CD4-positive, alpha-beta T cell treated with Interferon alpha-2 for 1 hour (primary cell): Measurements from ENCODE around the gene THSD4.
A peak's percentile ranks its signal among the peaks of the same experiment; 100 is the strongest.

Experiments
- DNase-seq, 2 donors: peaks; one replicate each; pipeline ENCODE4 v3.0.0-alpha.2; 2020 to 2022

Gene THSD4

GRCh38 chr15:71273731-71274447 is 158.6 kb downstream of the THSD4 start:
- DNase-seq, result no peak

DNA sequence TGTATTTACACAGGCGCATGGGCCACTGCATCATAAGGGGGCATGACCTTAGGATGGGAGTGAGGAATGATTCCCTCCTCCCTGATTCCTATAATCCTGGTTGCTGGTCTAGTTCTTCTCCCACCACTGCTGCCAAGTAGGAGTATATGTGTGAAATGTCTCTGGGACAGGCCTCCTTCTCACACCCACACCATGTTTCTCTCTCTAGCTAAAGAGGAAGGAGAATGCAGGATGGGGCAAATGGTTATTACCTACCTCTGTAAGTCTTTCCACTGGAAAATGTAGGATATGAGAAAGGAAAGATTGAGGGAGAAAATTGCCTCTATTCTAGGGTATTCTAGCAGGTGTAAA is 159.2 kb downstream of the THSD4 start:
- DNase-seq, result no peak

DNA sequence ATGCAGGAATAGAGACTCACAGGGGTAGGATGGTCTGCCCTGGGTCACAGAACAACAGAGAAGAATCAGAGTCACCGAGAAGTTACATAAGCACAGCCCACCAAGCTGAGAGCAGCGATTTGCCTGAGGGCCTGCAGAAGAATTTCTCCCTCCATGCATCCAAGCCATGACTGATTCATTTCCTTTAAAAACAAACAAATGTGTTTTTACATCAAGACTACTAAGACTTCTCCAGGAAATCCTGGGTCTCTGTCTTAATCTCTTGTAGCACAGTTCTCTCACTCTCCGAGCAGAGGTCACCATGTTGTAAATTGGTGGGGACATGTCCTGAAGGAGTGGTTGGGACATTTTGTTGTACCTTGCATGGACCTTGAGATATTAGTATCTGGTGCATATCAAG is 159.8 kb downstream of the THSD4 start:
- DNase-seq, result no peak

GRCh38 chr15:71275566-71276335 is 160.5 kb downstream of the THSD4 start:
- DNase-seq, result no peak

DNA sequence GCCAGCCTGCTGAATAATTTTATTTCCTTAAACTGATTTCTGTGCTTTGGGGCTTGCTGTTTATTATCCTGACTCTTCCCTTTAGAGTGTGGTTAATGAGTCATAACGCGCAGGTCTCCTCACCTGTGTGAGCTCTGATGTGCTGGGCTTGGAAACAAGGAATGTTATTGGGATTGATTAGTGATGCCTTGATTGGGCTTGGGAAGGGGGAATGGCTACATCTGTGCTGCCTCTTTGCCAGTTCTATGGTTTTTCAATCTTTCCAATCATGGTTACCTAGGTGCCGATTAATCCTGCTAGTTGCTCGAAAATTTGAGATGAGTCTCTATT is 161.0 kb downstream of the THSD4 start:
- no peak for DNase-seq

DNA sequence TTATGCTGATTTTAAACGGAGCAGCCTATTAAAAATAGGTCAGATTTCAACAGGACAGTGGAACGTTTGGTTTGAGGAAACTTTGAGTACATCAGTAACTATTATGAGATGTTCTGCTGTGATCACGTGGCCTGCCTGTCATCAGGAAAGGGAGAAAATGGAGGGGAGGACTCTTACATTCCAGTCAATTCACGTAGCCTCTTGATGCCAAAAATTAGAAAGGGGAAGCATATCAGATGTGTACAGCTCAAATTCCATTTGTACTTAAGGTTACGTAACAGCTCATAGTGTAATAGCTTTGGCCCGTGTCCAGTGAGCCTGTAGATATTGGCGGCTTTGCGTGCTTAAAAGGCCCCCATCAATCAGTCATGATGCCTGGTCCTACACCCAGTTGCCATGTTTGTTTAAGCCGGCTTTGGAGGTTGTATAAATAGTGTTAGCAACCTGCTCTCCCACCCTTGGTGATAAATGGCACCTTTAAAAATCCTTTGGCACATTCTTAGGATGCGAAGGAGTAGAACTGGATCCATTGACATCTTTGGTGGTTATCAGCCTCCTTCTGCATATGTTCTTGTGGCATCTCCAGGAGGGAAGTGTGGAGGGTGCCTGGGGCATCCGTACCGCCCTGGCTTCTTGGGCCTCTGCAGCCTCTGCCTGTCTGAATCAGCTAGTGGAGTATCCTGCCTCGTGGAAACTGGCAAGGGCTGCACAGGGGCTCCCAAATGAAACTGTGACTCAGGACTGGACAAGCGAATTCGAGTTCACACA is 163.9 kb downstream of the THSD4 start:
- DNase-seq, result no peak

GRCh38 chr15:71279757-71280141 is 164.5 kb downstream of the THSD4 start:
- no peak for DNase-seq

DNA sequence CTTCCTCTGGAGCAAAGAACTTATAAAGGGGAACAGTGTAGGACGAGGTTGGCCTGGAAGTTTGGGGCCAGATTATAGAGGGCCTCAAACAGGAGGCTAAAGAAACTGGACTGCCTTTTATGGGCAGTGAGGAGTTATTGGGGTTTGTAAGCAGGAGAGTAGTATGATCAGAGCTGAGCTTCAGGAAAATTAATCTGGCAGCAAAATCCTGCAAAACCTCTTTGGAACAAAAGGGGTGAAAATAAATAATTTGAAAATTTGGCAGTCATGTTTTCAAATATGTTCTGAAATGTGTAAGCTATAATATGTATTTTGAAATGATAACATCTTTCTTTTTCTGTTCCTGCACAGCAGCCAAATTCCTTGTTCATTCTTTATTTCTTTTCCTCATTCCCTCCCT is 164.9 kb downstream of the THSD4 start:
- no peak for DNase-seq

DNA sequence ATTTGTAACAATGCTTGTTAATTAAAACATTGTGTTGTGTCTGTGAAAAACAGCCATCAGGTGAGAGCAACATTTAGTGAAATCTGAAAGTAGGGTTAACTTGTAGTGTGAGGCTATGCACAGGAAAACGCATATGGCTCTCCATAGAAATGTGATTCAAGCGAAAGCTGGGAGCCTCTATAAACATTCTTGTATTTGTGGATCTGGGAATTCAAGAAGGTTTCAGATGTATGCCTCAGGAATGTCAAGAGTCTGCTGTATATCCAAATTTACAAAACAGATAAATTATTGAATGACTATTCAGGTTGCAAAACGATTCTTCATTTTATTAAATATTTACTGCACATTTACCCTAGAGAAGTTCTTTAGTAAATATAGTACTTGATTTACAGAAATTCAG is 166.0 kb downstream of the THSD4 start:
- no peak for DNase-seq

DNA sequence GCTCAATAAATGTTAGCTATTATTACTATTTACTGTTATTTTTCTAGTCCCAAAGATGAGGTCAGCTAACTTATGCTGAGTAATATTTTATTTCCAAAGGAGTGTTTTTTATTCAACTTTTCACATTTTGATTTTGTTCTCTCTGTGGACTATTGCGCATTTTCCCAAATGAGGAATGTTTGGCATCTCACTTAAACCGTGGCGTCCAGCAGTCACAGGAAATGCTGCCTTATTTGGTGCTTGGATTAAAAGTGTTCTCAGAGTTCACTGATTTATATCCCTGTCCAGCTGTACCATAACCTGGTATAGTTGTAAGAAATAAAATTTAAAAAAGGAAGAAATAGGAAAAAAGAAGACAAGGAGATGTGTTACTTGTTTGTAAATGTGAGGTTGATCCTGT is 166.8 kb downstream of the THSD4 start:
- no peak for DNase-seq

DNA sequence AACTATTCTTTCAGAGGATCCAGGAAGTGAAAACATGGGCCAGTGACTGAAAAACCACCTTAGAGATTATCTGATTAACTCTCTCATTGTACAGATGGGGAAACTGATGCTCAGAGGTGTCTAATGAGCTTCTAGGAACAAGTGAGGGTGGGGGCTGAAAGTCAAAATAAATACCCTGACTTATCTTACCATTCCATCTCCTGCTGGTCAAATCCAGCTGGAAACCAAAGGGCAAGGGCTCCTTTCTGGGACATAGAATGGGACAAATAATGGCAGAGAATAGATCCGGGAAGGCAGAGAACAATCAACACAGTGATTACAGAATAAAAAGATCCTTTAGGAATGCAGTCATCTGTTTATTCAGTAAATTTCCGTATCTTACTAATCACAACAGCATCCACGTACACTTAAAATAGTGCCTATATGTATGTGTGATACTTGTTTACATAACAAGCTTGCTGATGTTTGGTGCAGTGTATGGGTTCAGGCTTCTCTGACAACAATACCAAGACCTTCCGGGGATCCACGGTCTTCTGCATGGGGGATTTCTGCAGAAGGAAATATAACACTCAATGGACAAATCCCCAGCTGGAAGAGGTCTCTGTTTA is 173.2 kb downstream of the THSD4 start:
- no peak for DNase-seq

GRCh38 chr15:71290002-71290401 is 174.7 kb downstream of the THSD4 start:
- DNase-seq, result no peak

GRCh38 chr15:71290881-71291635 is 175.8 kb downstream of the THSD4 start:
- DNase-seq, result no peak

DNA sequence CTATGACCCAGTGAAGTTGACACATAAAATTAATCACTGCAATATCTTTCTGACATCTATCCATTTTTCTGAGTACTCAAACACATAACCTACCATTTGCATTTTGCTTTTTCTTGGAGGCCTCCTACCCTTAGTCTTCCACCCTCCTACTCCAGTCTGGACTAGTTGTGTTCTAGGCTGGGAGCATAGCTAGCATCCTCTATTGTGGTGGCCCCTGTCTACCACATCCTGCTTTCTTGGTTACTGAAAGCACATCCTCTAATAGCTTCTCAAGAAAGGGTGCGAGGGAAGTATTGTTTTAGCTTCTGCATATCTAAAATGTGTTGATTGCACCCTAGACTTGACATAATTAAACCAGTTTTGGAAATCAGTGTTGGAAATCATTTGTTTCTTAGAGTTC is 176.5 kb downstream of the THSD4 start:
- peak in 1 of 2 donors; percentile 32 for DNase-seq

GRCh38 chr15:71293723-71294122 is 178.5 kb downstream of the THSD4 start:
- no peak for DNase-seq

GRCh38 chr15:71294251-71294910 is 179.1 kb downstream of the THSD4 start:
- DNase-seq, result no peak

DNA sequence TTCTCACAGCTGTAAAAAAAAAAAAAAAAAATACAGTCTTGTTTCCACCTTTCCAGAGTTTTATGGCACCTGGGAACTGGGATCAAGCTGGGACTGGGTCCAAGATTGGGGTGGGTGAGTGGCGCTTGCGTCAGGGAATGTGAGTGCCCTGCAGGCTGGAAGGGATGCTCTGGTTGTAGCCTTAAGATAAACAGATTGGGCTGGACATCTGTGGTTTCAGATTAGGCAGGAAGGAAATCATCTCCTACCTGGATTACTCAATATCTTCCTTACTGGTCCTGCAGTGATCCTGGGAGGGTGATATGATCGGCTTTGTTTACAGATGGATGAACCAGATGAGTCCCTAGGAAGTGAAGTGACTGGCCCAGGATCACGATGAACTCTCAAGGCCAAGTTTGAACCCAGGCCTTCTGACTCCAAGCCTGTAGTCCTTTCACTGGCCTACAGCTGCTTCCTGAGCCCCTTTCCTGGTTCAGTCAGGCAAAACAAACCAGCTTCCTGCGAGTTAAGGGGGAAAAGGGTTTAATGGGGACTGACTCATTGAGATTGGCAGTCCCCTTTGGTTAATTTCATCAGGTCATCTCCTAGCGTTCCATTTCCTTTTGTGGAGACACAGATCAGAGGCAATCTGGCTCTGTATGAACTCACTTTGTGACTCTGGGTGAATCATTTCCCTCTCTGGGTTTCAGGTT is 179.8 kb downstream of the THSD4 start:
- DNase-seq, result no peak

- no peak for DNase-seq
Observed at GRCh38 chr15:71295603-71296314, 180.5 kb downstream of the THSD4 start.

DNA sequence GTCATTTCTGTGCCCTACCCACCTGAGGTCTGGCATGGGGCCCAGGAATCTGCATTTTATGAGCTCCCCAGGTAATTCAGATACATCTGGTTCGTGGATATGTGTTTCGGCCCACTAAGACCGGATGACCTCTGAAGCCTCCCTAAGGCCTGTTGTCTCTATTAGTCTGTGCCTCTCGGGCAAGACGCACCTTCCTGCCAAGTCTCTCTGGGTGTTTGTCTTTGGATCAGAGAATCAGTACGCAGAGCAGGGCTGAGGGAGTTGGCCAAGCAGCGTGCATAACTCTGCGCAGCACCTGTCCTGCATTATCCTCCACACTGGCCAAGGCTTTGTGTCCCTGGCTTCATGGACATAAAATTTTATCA is 181.0 kb downstream of the THSD4 start:
- no peak for DNase-seq

DNA sequence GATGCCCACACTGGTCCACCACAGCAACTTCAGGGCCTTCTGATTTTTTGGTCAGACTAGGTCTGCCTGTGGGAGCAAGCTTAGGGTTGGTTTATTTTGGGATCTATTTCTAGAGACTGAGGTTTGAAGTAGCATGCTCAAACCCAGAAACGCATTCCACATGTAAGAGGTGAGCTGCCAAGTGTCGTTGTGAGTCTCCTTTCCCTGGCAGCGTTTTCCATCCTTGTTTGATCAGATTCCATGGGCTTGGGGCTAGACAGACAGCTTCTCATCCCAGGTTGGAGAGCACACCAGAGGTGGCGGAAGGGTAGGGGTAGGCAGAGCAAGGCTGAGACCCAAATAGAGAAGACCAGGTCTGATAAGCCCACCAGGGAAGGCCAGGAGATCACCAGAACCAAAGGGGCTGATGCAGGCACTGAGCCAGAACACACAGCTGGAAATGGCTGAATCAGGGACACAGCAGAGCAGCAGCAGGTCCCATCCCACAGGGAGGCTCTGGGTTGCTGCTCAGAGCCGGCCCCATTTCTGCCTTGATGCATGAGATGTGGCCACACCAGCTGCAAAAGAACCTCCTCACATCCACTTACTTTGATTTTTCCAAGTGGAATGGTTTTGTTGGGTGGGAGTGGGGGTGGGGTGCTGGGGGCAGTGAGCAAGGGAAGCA is 186.8 kb downstream of the THSD4 start:
- no peak for DNase-seq
